Left cardiac atrium (tissue), 4 donors: ENCODE data around the gene TMEM233. TPM values are rescaled to one million over a fixed set of nuclear protein-coding genes. Genes with fewer than 3 reads are reported as not detected.

Experiments
- ATAC-seq, 2 donors: fragments of 200-7000 bp; cut with Tn5 transposase; one replicate each; pipeline ENCODE4 v1.9.1; 2020; ENCODE audit warnings: mild to moderate bottlenecking in 2 of 2, moderate library complexity in 2 of 2
- DNase-seq: peaks from one replicate; pipeline ENCODE4 v3.0.0-alpha.2; 2020
- intact Hi-C, 2 donors: fragments of 100-400 bp; cut with DNase I; formaldehyde crosslinking; loops; one replicate each; pipeline versions ENCODE4 v1.14.1 to v1.15.1; 2022 to 2023
- long read RNA-seq: library from polyadenylated mRNA; unstranded; transcript quantifications from one replicate; pipeline ENCODE4 v2.0.0, GENCODE V29; 2021
- total RNA-seq, 2 donors: library from RNA; stranded (reverse); fragmentation: NEBNext Ultra II Directional; extraction: Animal tissue kit (Norgen Biotek cat#: 25700); gene quantifications; one replicate each; pipeline ENCODE4 v1.2.1, GENCODE V29; 2021
- donor health status: DM: no; HTN: yes; CAD: no.
- donor health status: DM: no; HTN: yes; CAD: no; lungs with severe emphysema.
- donor health status: DM: yes; HTN: yes; CAD: no.
- donor health status: Dilated cardiomyopathy.

Gene TMEM233
- under 1 TPM; 0.50 to 0.84 TPM for total RNA-seq
- long read RNA-seq, result 0 reads

- DNase-seq, result peak; percentile 58
- peak in 1 of 2 donors; percentile 70 for ATAC-seq
- intact Hi-C loops, result no loop called here
Measured at GRCh38 chr12:119593578-119594398, at the start of gene TMEM233. TMEM233 (plus strand) TSS chr12:119593774; CDS start chr12:119593849, 75 bp downstream.

- intact Hi-C loops, result loop anchor here (1.0 to 10.0 kb wide), 3 partner anchors 98 to 430 kb away; no protein-coding TSS in a partner anchor
- peak; percentile 63 to 80 for ATAC-seq
- peak; percentile 67 for DNase-seq
Measured at GRCh38 chr12:119544765-119545625, 48.6 kb upstream of the TMEM233 start.

GRCh38 chr12:119546340-119546739, 47.2 kb upstream of the TMEM233 start:
- intact Hi-C loops, result loop anchor here (5.0 to 10.0 kb wide), 2 partner anchors 99 to 432 kb away; no protein-coding TSS in a partner anchor
- no peak for DNase-seq
- ATAC-seq, result no peak

- no peak for DNase-seq
- intact Hi-C loops, result loop anchor here (5.0 to 10.0 kb wide), 2 partner anchors 100 to 432 kb away; no protein-coding TSS in a partner anchor
- ATAC-seq, result no peak
Measured at GRCh38 chr12:119547001-119547400, 46.6 kb upstream of the TMEM233 start.

- DNase-seq, result no peak
- intact Hi-C loops, result no loop called here
- no peak for ATAC-seq
Measured at GRCh38 chr12:119556854-119557253, 36.7 kb upstream of the TMEM233 start.

GRCh38 chr12:119565404-119565803, 28.2 kb upstream of the TMEM233 start:
- intact Hi-C loops, result no loop called here
- DNase-seq (no peak), ATAC-seq (no peak)

GRCh38 chr12:119570771-119571170, 22.8 kb upstream of the TMEM233 start:
- ATAC-seq (no peak), DNase-seq (no peak)
- intact Hi-C loops, result no loop called here

GRCh38 chr12:119573086-119573485, 20.5 kb upstream of the TMEM233 start:
- DNase-seq, result no peak
- intact Hi-C loops, result no loop called here

GRCh38 chr12:119574255-119574654, 19.3 kb upstream of the TMEM233 start:
- ATAC-seq (no peak), DNase-seq (no peak)
- intact Hi-C loops, result no loop called here

More at GRCh38 chr12:119573086-119573485, 20.5 kb upstream of the TMEM233 start:
- ATAC-seq, result no peak

- ATAC-seq, result no peak
- intact Hi-C loops, result no loop called here
Measured at GRCh38 chr12:119576118-119576810, 17.3 kb upstream of the TMEM233 start.

GRCh38 chr12:119576915-119577314, 16.7 kb upstream of the TMEM233 start:
- DNase-seq (no peak), ATAC-seq (no peak)
- intact Hi-C loops, result no loop called here

More at GRCh38 chr12:119576118-119576810, 17.3 kb upstream of the TMEM233 start:
- DNase-seq, result no peak

GRCh38 chr12:119578112-119578511, 15.5 kb upstream of the TMEM233 start:
- ATAC-seq (no peak), DNase-seq (no peak)
- intact Hi-C loops, result no loop called here

GRCh38 chr12:119589097-119589496, 4.5 kb upstream of the TMEM233 start:
- ATAC-seq (peak; percentile 47 to 55), DNase-seq (no peak)
- intact Hi-C loops, result no loop called here

GRCh38 chr12:119589634-119590033, 3.9 kb upstream of the TMEM233 start:
- intact Hi-C loops, result no loop called here

GRCh38 chr12:119592232-119592631, 1.3 kb upstream of the TMEM233 start:
- intact Hi-C loops, result no loop called here
- ATAC-seq (peak in 1 of 2 donors; percentile 73), DNase-seq (no peak)

More at GRCh38 chr12:119589634-119590033, 3.9 kb upstream of the TMEM233 start:
- no peak for DNase-seq
- no peak for ATAC-seq

GRCh38 chr12:119594399-119594730, 791 bp downstream of the TMEM233 start:
- ATAC-seq (peak in 1 of 2 donors; percentile 18), DNase-seq (no peak)
- intact Hi-C loops, result no loop called here

- ATAC-seq (peak; percentile 59 to 72), DNase-seq (peak; percentile 44)
- intact Hi-C loops, result no loop called here
Measured at GRCh38 chr12:119594772-119595445, 1.3 kb downstream of the TMEM233 start.

GRCh38 chr12:119598159-119598558, 4.6 kb downstream of the TMEM233 start:
- ATAC-seq (no peak), DNase-seq (no peak)
- intact Hi-C loops, result no loop called here
